Activated CD4-positive, alpha-beta T cell treated with anti-CD3 and anti-CD28 coated beads, Interleukin-2, amount 50 U/mL, for 24 hours (primary cell): ENCODE results near the gene PTPRD.

Source experiments
- DNase-seq, 2 donors: peaks; one replicate each; pipeline ENCODE4 v3.0.0-alpha.2; 2020; ENCODE audit warnings: low read depth in 1 of 2, low spot score in 1 of 2

The PTPRD gene

GRCh38 chr9:8872802-8873201 is 1740.0 kb downstream of the PTPRD start:
- no peak for DNase-seq

GRCh38 chr9:8871796-8872445 is 1740.9 kb downstream of the PTPRD start:
- DNase-seq: no peak

- no peak for DNase-seq
Measured at GRCh38 chr9:8871396-8871795, 1741.4 kb downstream of the PTPRD start.

- no peak for DNase-seq
Measured at GRCh38 chr9:8869812-8870211, 1743.0 kb downstream of the PTPRD start.

- DNase-seq: no peak
Measured at GRCh38 chr9:8868632-8869031, 1744.2 kb downstream of the PTPRD start.

- no peak for DNase-seq
Measured at GRCh38 chr9:8867148-8867547, 1745.7 kb downstream of the PTPRD start.

GRCh38 chr9:8864545-8864896 is 1748.3 kb downstream of the PTPRD start:
- DNase-seq: no peak

- DNase-seq: no peak
Measured at GRCh38 chr9:8863886-8864544, 1748.8 kb downstream of the PTPRD start.

- DNase-seq: no peak
Measured at GRCh38 chr9:8863069-8863468, 1749.7 kb downstream of the PTPRD start.

- DNase-seq: no peak
Measured at GRCh38 chr9:8860925-8861324, 1751.9 kb downstream of the PTPRD start.

- no peak for DNase-seq
Measured at GRCh38 chr9:8860086-8860485, 1752.7 kb downstream of the PTPRD start.

- no peak for DNase-seq
Measured at GRCh38 chr9:8859416-8859815, 1753.4 kb downstream of the PTPRD start.

- DNase-seq: no peak
Measured at GRCh38 chr9:8858596-8859161, 1754.1 kb downstream of the PTPRD start.

GRCh38 chr9:8857926-8858595 is 1754.7 kb downstream of the PTPRD start:
- no peak for DNase-seq

- no peak for DNase-seq
Measured at GRCh38 chr9:8857068-8857925, 1755.5 kb downstream of the PTPRD start.

- DNase-seq: no peak
Measured at GRCh38 chr9:8856396-8857067, 1756.3 kb downstream of the PTPRD start.

- no peak for DNase-seq
Measured at GRCh38 chr9:8855046-8855445, 1757.8 kb downstream of the PTPRD start.

GRCh38 chr9:8852301-8852864 is 1760.4 kb downstream of the PTPRD start:
- no peak for DNase-seq

- no peak for DNase-seq
Measured at GRCh38 chr9:8850914-8851313, 1761.9 kb downstream of the PTPRD start.

- DNase-seq: no peak
Measured at GRCh38 chr9:8845808-8846207, 1767.0 kb downstream of the PTPRD start.
